SH-SY5Y (cell line): Measurements from ENCODE around the gene EMP1.

Experiments
- GATA2 ChIP-seq: IDR thresholded peaks from 2 replicates; pipeline ENCODE4 v1.6.1; 2011; ENCODE audit warnings: mild to moderate bottlenecking, low read depth, low read length
- GATA3 ChIP-seq: IDR thresholded peaks from 2 replicates; pipeline ENCODE4 v1.6.1; 2011; ENCODE audit warnings: low read depth, mild to moderate bottlenecking, low read length, moderate library complexity

GRCh38 chr12:13219320-13219719 is 22.8 kb downstream of the EMP1 start:
- TF ChIP-seq GATA3 (no peak), GATA2 (no peak)
